Duodenal mucosa (tissue), 2 donors: ENCODE measurements around the gene HAUS1.
"Not testable (repeated sequence)": the region's sequence is repeated elsewhere in the genome, so short reads cannot be mapped to it uniquely, and the experiment has no call there.

ENCODE experiments used
- H3K27ac ChIP-seq: one replicate; pipeline ENCODE4 v1.7.0; 2013; ENCODE audit warnings: low read depth, low read length
- H3K27me3 ChIP-seq, 2 donors: one replicate each; pipeline ENCODE4 v1.7.0; 2013; ENCODE audit warnings: low read length in 2 of 2, control low read depth in 1 of 2; ENCODE audit not compliant: insufficient read depth in 2 of 2, control insufficient read depth in 1 of 2
- H3K36me3 ChIP-seq, 2 donors: one replicate each; pipeline ENCODE4 v1.7.0; 2013; ENCODE audit warnings: low read length in 2 of 2, control low read depth in 1 of 2; ENCODE audit not compliant: insufficient read depth in 2 of 2, control insufficient read depth in 1 of 2
- H3K4me1 ChIP-seq, 2 donors: one replicate each; pipeline ENCODE4 v1.7.0; 2013; ENCODE audit warnings: low read length in 2 of 2, control low read depth in 1 of 2; ENCODE audit not compliant: insufficient read depth in 2 of 2, control insufficient read depth in 1 of 2
- H3K4me3 ChIP-seq, 2 donors: one replicate each; pipeline ENCODE4 v1.7.0; 2013; ENCODE audit warnings: low read length in 2 of 2, low read depth in 1 of 2
- H3K9ac ChIP-seq, 2 donors: one replicate each; pipeline ENCODE4 v1.7.0; 2013; ENCODE audit warnings: low read length in 2 of 2, low read depth in 1 of 2
- H3K9me3 ChIP-seq, 2 donors: one replicate each; pipeline ENCODE4 v1.7.0; 2013; ENCODE audit warnings: low read length in 2 of 2, control low read depth in 1 of 2; ENCODE audit not compliant: control insufficient read depth in 1 of 2

HAUS1 gene

DNA sequence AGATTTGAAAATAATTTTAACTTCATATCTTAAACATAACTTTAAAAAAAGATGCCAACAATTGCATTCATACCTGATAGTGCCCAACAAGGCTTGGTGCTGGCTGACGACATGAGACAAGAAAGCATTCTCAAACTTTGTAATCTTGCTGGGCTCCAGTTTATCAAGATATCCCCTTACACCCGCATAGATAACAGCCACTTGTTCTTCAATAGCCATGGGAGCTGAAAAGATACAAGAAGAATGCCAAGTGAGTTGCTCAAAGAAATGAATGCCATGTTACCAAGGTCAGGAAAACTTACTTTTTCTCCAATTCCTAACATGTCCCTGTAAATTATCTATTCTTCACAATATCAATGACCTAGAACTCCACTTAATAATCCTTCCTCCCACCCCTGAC, 19.8 kb upstream of the HAUS1 start:
- Histone ChIP-seq H3K4me3 (no peak overlapping the region), H3K9ac (no peak overlapping the region), H3K9me3 (no peaks in the 10 kb centered on the region), H3K4me1 (peaks cover 0 to 6% of the 10 kb centered on the region in 2 donors), H3K27ac (no peak overlapping the region), H3K27me3 (no peaks in the 10 kb centered on the region), H3K36me3 (peaks cover 38 to 88% of the 10 kb centered on the region in 2 donors)

DNA sequence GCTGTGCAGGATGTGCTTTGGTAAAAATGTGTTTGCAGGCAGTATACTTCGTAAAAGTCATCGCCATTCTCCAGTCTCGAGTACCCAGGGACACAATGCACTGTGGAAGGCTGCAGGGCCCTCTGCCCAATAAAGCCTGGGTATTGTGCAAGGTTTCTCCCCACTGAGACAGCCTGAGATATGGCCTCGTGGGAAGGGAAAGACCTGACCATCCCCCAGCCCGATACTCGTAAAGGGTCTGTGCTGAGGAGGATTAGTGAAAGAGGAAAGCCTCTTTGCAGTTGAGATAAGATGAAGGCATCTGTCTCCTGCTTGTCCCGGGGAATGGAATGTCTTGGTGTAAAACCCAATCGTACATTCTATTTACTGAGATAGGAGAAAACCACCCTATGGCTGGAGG, 15.7 kb upstream of the HAUS1 start:
- not testable (repeated sequence) for H3K27me3 ChIP-seq, H3K4me1 ChIP-seq, H3K9ac ChIP-seq, H3K4me3 ChIP-seq, H3K27ac ChIP-seq, H3K9me3 ChIP-seq
- H3K36me3 ChIP-seq, result peaks cover 53 to 92% of the 10 kb centered on the region in 2 donors

DNA sequence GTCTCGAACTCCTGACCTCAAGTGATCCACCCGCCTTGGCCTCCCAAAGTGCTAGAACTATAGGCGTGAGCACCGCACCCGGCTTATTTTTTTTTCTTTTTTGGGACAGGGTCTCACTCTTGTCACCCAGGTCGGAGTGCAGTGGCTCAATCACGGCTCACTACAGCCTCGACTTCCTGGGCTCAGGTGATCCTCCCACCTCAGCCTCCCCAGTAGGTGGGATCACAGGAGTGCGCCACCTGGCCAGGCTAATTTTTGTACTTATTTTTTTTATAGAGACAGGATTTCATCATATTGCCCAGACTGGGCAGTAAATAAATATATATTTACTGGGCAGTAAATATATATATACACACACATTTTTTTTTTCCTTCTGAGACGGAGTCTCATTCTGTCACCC, 8.7 kb upstream of the HAUS1 start:
- no peak overlapping the region for H3K9ac ChIP-seq
- H3K36me3 ChIP-seq, result peaks cover 16 to 31% of the 10 kb centered on the region in 2 donors
- H3K4me3 ChIP-seq, result no peak overlapping the region
- H3K27me3 ChIP-seq, result no peaks in the 10 kb centered on the region
- H3K9me3 ChIP-seq, result no peaks in the 10 kb centered on the region
- H3K4me1 ChIP-seq, result peaks cover 7% of the 10 kb centered on the region in 2 donors
- no peak overlapping the region for H3K27ac ChIP-seq

DNA sequence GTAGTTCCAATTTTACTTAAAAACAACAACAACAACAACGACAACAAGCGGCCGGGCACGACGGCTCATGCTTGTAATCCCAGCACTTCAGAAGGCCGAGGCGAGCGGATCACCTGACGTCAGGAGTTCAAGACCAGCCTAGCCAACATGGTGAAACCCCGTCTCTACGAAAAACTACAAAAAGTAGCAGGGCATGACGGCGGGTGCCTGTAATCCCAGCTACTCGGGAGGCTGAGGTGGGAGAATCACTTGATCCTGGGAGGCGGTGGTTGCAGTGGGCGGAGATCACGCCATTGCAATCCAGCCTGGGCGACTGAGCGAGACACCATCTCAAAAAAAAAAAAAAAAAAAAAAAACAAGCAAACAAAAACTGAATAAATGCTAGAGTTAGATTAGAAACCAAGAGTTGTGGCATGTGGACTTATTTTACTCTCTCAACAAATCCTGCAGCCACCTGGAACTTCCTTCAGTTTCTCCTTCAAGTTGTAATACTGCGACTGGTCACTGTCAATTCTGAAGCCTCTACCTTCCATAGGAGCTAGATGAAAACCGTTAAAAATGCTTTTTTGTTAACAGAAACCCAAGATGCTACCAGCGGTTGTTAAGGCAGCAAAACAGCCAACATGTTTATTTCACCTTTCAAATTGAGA, 7.4 kb upstream of the HAUS1 start:
- peak overlapping the region; percentile 82 for H3K27ac ChIP-seq
- H3K36me3 ChIP-seq, result peaks cover 10 to 18% of the 10 kb centered on the region in 2 donors
- peaks cover 7% of the 10 kb centered on the region in 2 donors for H3K4me1 ChIP-seq
- H3K4me3 ChIP-seq, result peak overlapping the region; percentile 76 to 89
- peak overlapping the region; percentile 88 to 94 for H3K9ac ChIP-seq
- H3K27me3 ChIP-seq, result no peaks in the 10 kb centered on the region
- no peaks in the 10 kb centered on the region for H3K9me3 ChIP-seq

DNA sequence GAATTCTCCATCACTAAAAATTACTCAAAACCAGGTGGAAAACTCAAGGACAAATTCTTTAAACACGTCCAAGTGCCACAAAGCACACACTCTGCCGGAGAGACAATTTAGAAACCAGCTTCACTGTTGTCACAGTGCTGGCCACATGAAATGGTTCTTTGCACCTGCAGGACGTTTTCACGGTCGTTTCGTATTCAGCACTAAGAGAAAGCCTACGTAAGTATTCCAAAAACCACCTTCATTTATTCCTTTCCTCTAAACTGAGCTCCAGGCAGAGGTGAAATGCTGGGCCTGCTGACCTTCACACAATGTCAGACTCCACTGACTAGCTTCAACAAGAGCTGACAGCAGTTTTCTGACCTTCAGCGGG, 6.8 kb upstream of the HAUS1 start:
- no peaks in the 10 kb centered on the region for H3K27me3 ChIP-seq
- peak overlapping the region; percentile 88 to 94 for H3K9ac ChIP-seq
- no peaks in the 10 kb centered on the region for H3K9me3 ChIP-seq
- H3K4me3 ChIP-seq, result peak overlapping the region; percentile 76 to 89
- peaks cover 7% of the 10 kb centered on the region in 2 donors for H3K4me1 ChIP-seq
- H3K36me3 ChIP-seq, result peaks cover 10 to 18% of the 10 kb centered on the region in 2 donors
- peak overlapping the region; percentile 82 for H3K27ac ChIP-seq

DNA sequence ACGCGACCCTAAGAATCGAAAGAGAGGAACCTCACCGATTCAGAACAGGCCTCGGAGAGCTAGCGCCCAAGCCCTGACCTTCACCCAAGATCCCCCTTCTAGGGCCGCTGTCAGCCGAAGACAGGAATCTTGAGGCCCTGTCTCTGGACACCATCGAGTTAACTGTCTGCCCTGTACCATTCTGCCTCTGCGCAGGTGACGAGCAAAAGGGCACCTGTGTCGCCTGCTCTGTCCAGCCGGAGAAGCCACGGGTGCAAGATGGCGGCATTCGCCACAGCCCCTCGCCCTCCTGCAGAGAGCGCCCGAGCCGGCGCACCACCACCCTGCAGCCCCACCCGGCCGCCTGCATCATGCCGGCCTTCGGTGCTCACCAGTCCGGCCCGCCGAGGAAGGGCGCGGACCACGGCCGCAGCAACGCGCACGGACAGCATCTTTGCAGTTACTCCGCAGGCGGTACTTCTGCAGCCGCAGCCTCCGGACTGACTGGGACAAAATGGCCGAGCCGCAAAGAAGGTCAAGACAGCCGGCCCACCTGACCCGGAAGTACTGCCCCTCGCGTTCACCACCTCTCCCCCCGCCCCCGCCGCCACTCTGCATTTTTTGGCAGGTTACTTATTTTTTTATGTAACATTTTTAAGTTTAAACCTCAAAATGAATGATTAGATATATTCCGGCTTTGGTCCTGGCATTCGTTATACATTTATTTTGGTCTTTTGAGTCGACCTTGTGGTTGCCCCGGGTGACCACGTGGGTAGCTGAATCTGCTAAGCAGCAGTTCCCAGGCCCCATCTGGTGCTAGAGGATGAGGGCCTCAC, 6.2 kb upstream of the HAUS1 start, which contains the start of gene ATP5F1A:
Gene ATP5F1A (minus strand): TSS at position 496 of the 815 bp plus-strand sequence. CDS start 65 bp downstream, at position 431.
- Histone ChIP-seq H3K27ac (peak within 1 kb of the TSS; percentile 82), H3K4me1 (peaks cover 7% of the 10 kb centered on the region in 2 donors), H3K36me3 (peaks cover 10 to 13% of the 10 kb centered on the region in 2 donors), H3K9ac (peak within 1 kb of the TSS; percentile 88 to 94), H3K4me3 (peak within 1 kb of the TSS; percentile 76 to 89), H3K27me3 (no peaks in the 10 kb centered on the region), H3K9me3 (no peaks in the 10 kb centered on the region)

DNA sequence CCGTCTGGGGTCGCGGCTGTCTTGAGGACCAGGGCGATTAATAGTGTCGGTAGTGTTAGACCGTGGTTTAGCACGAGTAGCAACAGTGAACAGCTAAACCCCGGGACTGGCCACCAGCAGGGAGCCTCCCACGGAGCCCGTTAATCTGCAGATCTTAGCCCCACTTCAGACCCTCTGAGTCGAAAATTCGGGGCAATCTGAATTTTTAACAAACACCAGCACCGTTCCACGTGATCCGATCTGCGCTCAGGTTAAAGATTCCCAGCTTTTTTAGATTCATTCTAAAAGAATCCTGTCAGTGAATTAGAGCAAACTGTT, 5.6 kb upstream of the HAUS1 start:
- Histone ChIP-seq H3K4me1 (peaks cover 7% of the 10 kb centered on the region in 2 donors), H3K36me3 (peaks cover 7 to 10% of the 10 kb centered on the region in 2 donors), H3K9me3 (no peaks in the 10 kb centered on the region), H3K4me3 (peak overlapping the region; percentile 76 to 89), H3K27me3 (no peaks in the 10 kb centered on the region), H3K9ac (peak overlapping the region; percentile 65 to 94), H3K27ac (peak overlapping the region; percentile 60)

DNA sequence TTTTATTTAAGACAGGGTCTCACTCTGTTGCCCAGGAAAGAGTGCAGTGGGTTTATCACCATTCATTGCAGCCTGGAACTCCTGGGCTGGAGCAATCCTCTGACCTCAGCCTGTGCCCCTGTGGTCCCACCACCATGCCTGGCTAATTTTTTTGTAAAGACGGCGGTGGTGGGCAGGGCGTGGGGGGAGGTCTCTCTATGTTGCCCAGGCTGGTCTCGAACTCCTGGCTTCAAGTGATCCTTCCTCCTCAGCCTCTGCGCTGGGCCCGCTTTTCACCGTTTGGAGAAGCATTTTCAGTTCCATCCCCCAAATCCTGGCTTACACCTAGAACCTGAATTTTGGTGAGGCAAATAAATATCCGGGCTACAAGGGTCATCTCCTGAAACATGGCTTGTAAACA, 4.7 kb upstream of the HAUS1 start:
- no peak overlapping the region for H3K27ac ChIP-seq
- peaks cover 0 to 5% of the 10 kb centered on the region in 2 donors for H3K36me3 ChIP-seq
- H3K4me1 ChIP-seq, result peaks cover 7 to 11% of the 10 kb centered on the region in 2 donors
- no peak overlapping the region for H3K9ac ChIP-seq
- no peaks in the 10 kb centered on the region for H3K27me3 ChIP-seq
- no peak overlapping the region for H3K4me3 ChIP-seq
- H3K9me3 ChIP-seq, result no peaks in the 10 kb centered on the region

DNA sequence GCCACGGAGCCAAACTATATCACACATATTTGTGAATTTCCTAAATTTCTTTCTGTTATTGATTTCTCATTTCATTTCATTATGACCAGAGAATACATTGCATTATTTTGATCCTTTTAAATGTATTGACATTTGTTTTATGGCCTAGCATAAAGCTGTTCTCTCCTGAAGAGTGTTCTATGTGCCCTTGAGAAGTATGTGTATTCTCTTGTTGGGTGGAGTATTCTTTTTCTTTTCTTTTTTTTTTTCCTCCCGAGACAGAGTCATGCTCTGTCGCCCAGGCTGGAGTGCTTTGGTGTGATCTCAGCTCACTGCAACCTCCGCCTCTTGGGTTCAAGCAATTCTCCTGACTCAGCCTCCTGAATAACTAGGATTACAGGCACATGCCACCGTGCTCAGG, 5.2 kb downstream of the HAUS1 start:
- Histone ChIP-seq H3K9ac (no peak overlapping the region), H3K27ac (no peak overlapping the region), H3K4me3 (no peak overlapping the region), H3K4me1 (peaks cover 4 to 5% of the 10 kb centered on the region in 2 donors), H3K9me3 (no peaks in the 10 kb centered on the region), H3K36me3 (peaks cover 9 to 10% of the 10 kb centered on the region in 2 donors), H3K27me3 (no peaks in the 10 kb centered on the region)

DNA sequence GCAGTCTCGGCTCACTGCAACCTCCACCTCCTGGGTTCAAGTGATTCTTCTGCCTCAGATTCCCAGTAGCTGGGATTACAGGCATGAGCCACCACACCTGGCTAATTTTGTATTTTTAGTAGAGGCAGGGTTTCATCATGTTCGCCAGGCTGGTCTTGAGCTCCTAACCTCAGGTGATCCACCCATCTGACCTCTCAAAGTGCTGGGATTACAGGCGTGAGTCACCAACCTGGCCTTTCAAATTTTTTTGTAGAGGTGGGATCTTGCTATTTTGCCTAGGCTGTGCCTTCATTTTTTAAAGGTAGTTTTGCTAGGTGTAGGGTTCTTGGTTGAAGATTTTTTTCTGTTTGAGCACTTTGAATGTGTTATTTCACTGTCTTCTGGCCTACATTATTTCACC, 6.2 kb downstream of the HAUS1 start:
- no peaks in the 10 kb centered on the region for H3K4me1 ChIP-seq
- H3K9me3 ChIP-seq, result no peaks in the 10 kb centered on the region
- H3K27me3 ChIP-seq, result no peaks in the 10 kb centered on the region
- H3K9ac ChIP-seq, result no peak overlapping the region
- H3K36me3 ChIP-seq, result peaks cover 10 to 17% of the 10 kb centered on the region in 2 donors
- H3K4me3 ChIP-seq, result no peak overlapping the region
- no peak overlapping the region for H3K27ac ChIP-seq
